ENCODE results near the gene PPP1R9A.
A peak's percentile ranks its signal among the peaks of the same experiment; 100 is the strongest.

Gene PPP1R9A

DNA sequence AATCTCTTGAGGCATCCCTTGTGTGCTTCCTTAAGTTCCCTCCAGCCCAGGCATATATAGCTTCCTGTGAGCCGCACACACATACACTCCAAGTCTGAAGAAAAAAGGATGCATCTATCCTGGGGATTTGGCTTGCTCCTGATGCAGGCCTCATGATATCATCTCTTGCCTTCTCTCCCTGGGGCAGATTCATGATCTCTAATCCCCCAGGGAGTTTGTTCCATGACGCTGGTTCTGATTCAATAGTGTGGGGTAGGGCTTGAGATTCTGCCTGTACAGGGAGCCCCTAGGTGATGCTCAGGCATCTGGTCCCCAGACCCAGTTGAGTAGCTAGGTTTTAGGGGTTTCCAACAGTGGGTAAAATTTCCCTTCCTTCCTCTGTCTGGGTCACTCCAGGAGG lies 415.5 kb downstream of the PPP1R9A start:
- peak overlapping the region; percentile 75 for H3K27ac ChIP-seq

DNA sequence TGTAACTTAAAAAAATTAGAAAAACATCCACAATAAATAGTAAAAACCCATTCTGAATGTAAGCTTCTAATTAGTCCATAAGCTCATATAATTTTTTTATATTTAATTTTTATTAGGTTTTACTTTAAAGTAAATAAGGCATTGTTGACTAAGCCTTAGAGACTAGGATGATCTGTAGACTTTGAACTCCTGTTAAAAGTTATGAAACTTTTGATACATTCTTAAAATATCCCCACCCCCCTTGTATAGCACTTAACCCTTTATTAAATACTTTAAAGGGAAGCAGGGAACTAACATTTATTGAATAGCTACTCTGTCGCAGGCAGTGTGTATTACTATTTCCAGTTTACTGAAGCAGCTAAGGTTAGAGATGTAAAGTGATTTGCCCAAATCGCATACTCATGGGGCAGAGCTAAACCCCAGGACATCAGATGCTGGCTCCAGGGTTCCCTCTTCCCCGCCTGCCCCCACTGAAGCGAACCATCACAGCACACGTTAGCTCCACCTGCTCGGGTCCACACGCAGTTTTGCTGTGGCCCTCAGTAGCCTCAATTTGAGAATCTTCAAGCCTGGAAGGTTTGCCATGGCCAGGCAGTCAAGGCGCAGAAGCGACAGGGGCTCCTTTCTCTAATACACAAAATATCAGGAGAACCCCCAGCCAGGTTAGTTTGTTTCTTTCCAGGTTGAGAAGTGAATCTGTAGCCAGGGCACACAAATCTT lies 416.2 kb downstream of the PPP1R9A start:
- TF ChIP-seq, protein P1, sequence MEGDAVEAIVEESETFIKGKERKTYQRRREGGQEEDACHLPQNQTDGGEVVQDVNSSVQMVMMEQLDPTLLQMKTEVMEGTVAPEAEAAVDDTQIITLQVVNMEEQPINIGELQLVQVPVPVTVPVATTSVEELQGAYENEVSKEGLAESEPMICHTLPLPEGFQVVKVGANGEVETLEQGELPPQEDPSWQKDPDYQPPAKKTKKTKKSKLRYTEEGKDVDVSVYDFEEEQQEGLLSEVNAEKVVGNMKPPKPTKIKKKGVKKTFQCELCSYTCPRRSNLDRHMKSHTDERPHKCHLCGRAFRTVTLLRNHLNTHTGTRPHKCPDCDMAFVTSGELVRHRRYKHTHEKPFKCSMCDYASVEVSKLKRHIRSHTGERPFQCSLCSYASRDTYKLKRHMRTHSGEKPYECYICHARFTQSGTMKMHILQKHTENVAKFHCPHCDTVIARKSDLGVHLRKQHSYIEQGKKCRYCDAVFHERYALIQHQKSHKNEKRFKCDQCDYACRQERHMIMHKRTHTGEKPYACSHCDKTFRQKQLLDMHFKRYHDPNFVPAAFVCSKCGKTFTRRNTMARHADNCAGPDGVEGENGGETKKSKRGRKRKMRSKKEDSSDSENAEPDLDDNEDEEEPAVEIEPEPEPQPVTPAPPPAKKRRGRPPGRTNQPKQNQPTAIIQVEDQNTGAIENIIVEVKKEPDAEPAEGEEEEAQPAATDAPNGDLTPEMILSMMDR (conservative IDR thresholded peaks at IDR 0.05): no peak
- peak overlapping the region; percentile 75 for H3K27ac ChIP-seq

More for the DNA sequence above, 415.5 kb downstream of the PPP1R9A start:
- TF ChIP-seq, protein P1 (conservative IDR thresholded peaks at IDR 0.05): no peak

DNA sequence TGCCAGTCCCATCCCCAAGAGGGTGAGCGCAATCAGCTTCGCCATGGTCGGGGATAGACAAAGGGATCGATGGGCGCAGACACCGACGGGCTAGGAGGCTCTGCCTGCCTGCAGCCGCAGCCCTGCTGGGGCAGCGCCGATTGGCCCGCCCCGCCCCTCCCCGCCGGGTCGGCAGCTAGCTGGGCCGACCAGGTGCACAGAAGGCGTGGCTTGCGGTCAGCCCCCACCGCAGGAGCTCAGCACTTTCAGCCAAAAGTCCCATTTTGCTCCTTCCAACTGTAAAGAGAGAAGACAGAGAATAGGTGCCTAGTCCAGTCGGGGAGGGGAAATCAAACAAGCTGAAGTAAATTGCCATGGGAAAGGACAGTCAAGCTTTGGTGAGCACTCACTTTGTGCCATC lies 417.0 kb downstream of the PPP1R9A start, which contains the start of gene PON1:
TSS of gene PON1 (minus strand) at position 102 of the 400 bp plus-strand sequence. CDS start at position 45, 57 bp downstream.
- H3K27ac ChIP-seq: peak within 1 kb of the TSS; percentile 75
- TF ChIP-seq, protein P1 (conservative IDR thresholded peaks at IDR 0.05): no peak

DNA sequence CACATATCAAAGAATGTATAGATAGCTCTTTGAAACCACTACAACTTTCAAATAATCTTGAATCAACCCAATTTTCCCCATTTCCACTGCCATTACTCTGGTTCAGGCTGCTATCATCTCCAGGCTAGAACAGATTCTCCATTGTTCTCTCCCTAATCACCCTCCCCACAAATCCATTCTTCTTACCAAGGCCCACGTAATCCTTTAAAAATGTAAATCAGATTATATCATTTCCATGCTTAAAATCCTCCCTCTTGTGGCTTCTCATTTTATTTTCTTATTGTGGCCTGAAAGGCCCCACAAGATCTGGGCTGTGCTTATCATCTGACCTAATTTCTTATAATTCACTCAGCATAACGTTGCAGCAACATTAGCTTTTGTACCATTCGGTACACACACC lies 420.0 kb downstream of the PPP1R9A start:
- TF ChIP-seq, protein P1 (conservative IDR thresholded peaks at IDR 0.05): no peak

DNA sequence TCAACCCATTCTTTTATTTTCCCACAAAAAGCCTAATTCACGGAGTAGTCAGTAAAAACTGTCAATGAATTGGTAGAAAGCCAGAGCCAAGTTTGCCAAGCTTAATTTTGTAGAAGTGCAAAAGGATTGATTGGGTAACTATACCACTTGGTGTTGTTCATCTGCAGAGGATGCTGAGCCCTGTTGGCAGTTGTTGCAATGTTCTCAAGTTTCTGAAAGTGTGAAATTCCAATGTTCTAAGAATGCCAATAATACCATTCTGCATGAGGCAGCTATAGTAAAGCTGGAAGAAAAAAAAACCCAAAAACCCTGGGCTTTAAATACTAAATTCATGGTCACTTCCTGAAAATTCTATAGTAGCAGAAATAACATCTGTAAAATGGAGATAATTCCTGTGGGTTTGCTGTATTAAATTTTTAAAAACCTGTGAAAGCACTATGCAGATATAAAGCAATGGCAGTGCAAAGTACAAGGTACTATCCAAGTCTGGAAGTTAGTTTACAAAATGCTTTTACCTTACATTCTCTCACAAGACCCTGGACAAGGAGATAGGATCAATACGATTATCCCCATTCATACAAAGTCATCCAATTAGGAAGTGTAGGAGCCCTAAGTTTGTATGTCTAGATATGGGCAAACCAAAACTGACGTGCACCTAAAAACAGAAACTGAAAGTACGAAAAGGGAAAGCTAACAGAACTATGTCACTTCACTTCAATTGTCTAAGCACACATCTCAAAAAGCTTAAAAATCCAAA lies 423.0 kb downstream of the PPP1R9A start:
- TF ChIP-seq, protein P1 (conservative IDR thresholded peaks at IDR 0.05): no peak
- H3K27ac ChIP-seq: no peak overlapping the region

More for the DNA sequence above, 420.0 kb downstream of the PPP1R9A start:
- no peak overlapping the region for H3K27ac ChIP-seq

DNA sequence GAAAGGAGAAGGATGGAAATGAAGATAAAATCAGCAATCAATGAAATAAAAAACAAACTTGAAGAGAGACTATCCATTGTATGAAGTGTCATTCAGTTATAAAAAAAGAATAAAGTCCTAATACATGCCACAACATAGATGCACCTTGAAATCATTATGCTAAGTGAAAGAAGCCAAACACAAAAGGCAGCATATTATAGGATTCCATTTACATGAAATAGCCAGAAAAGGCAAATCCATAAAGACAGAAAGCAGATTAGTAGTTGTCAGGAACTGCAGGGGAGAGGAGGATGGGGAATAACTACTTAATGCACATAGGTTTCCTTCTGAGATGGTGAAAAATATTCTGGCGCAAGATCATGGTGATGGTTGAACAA lies 423.6 kb downstream of the PPP1R9A start:
- TF ChIP-seq, protein P1 (conservative IDR thresholded peaks at IDR 0.05): no peak
- H3K27ac ChIP-seq: no peak overlapping the region

DNA sequence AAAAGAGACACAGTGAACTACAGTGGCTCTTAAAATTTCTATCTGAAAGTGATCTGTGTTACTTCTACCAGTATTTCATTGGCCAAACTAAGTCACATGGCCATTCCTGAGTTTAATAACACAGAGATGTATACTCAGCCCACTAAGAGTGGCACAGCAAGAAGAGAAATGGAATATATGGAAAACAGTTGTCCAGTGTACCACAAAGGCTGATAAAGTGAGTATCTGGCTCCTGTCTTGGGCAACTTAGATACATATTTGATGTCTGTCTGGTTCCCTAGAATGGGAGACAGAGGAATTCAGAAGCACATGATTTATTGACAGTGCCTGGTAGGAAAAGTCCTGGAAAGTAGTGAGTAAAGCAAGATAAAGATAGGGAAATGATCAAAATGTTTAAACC lies 427.1 kb downstream of the PPP1R9A start:
- TF ChIP-seq, protein P1 (conservative IDR thresholded peaks at IDR 0.05): no peak

More for the DNA sequence above, 427.1 kb downstream of the PPP1R9A start:
- no peak overlapping the region for H3K27ac ChIP-seq
